ENCODE data around the gene CACNA1E. TPM values are rescaled to one million over a fixed set of nuclear protein-coding genes. Genes with fewer than 3 reads are reported as not detected.

CACNA1E gene
- total and polyA plus RNA-seq, 10 donors: 0.02 to 6.1 (median 1.2) TPM

GRCh38 chr1:181514298-181515290, 31.3 kb downstream of the CACNA1E start:
- H3K4me3 ChIP-seq: no peak overlapping the region
- no peaks in the 10 kb centered on the region for H3K4me1 ChIP-seq
- no peak for DNase-seq
- WGBS, 5 donors: 49 to 75% (median 59%) methylated on average over 4 of the region's 4 CpGs
- no peak overlapping the region for H3K27ac ChIP-seq
- H3K36me3 ChIP-seq: no peaks in the 10 kb centered on the region
- H3K27me3 ChIP-seq (replicated peaks in 1 of 7): peaks cover 0 to 8% (median 0%) of the 10 kb centered on the region in 7 donors
- intact Hi-C loops (cut with DNase I; ENCODE audit: low total_unique reads): no loop called here
- no peaks in the 10 kb centered on the region for H3K9me3 ChIP-seq
- TF ChIP-seq POLR2A (IDR thresholded peaks at IDR 0.05): no peak

GRCh38 chr1:181516706-181517105, 33.4 kb downstream of the CACNA1E start:
- Histone ChIP-seq H3K36me3 (no peaks in the 10 kb centered on the region), H3K9me3 (no peaks in the 10 kb centered on the region), H3K27ac (no peak overlapping the region), H3K4me1 (no peaks in the 10 kb centered on the region), H3K4me3 (no peak overlapping the region), H3K27me3 (replicated peaks in 1 of 7) (no peaks in the 10 kb centered on the region)
- no peak for DNase-seq
- no peak for TF ChIP-seq POLR2A (IDR thresholded peaks at IDR 0.05)
- TF ChIP-seq POLR2AphosphoS5 (IDR thresholded peaks at IDR 0.05): no peak
- intact Hi-C loops (cut with DNase I; ENCODE audit: low total_unique reads): no loop called here
- WGBS, 5 donors: 83 to 93% (median 88%) methylated on average over 4 of the region's 4 CpGs

GRCh38 chr1:181517181-181517875, 34.0 kb downstream of the CACNA1E start:
- DNase-seq: no peak
- no peak overlapping the region for H3K4me3 ChIP-seq
- TF ChIP-seq POLR2AphosphoS5 (IDR thresholded peaks at IDR 0.05) (no peak), POLR2A (IDR thresholded peaks at IDR 0.05) (no peak), CTCF (IDR thresholded peaks at IDR 0.05 in 8 of 11, conservative IDR thresholded peaks at IDR 0.05 in 3 of 11) (no peak)
- no peaks in the 10 kb centered on the region for H3K27me3 ChIP-seq (replicated peaks in 1 of 7)
- no peaks in the 10 kb centered on the region for H3K9me3 ChIP-seq
- no peaks in the 10 kb centered on the region for H3K4me1 ChIP-seq
- 37 to 57% (median 50%) methylated on average over 5 of the region's 5 CpGs for WGBS, 5 donors
- intact Hi-C loops (cut with DNase I; ENCODE audit: low total_unique reads): no loop called here
- H3K36me3 ChIP-seq: no peaks in the 10 kb centered on the region
- no peak overlapping the region for H3K27ac ChIP-seq

- H3K4me3 ChIP-seq: no peak overlapping the region
- no peak overlapping the region for H3K27ac ChIP-seq
- no peaks in the 10 kb centered on the region for H3K4me1 ChIP-seq
- WGBS, 5 donors: 44 to 69% (median 65%) methylated on average over 2 of the region's 2 CpGs
- H3K36me3 ChIP-seq: no peaks in the 10 kb centered on the region
- no peak for DNase-seq
- H3K27me3 ChIP-seq (replicated peaks in 1 of 7): no peaks in the 10 kb centered on the region
- intact Hi-C loops (cut with DNase I; ENCODE audit: low total_unique reads): no loop called here
- no peaks in the 10 kb centered on the region for H3K9me3 ChIP-seq
- TF ChIP-seq POLR2A (IDR thresholded peaks at IDR 0.05) (no peak), POLR2AphosphoS5 (IDR thresholded peaks at IDR 0.05) (no peak), CTCF (IDR thresholded peaks at IDR 0.05 in 8 of 11, conservative IDR thresholded peaks at IDR 0.05 in 3 of 11) (no peak)
These were observed 34.8 kb downstream of the CACNA1E start for GRCh38 chr1:181518152-181518551.

- H3K4me3 ChIP-seq: no peak overlapping the region
- WGBS, 5 donors: 48 to 74% (median 61%) methylated on average over 2 of the region's 2 CpGs
- H3K36me3 ChIP-seq: no peaks in the 10 kb centered on the region
- TF ChIP-seq POLR2A (IDR thresholded peaks at IDR 0.05) (no peak), POLR2AphosphoS5 (IDR thresholded peaks at IDR 0.05) (no peak), CTCF (IDR thresholded peaks at IDR 0.05 in 8 of 11, conservative IDR thresholded peaks at IDR 0.05 in 3 of 11) (no peak)
- intact Hi-C loops (cut with DNase I; ENCODE audit: low total_unique reads): no loop called here
- no peaks in the 10 kb centered on the region for H3K4me1 ChIP-seq
- DNase-seq: no peak
- no peak overlapping the region for H3K27ac ChIP-seq
- H3K27me3 ChIP-seq (replicated peaks in 1 of 7): no peaks in the 10 kb centered on the region
- H3K9me3 ChIP-seq: peaks cover 0 to 9% (median 3%) of the 10 kb centered on the region in 8 donors
These were observed 39.5 kb downstream of the CACNA1E start for GRCh38 chr1:181522864-181523263.

Measured in spleen (tissue), 11 donors.